HG03558 (cell line): ENCODE measurements around the gene BEGAIN.

Experiments used
- ATAC-seq: cut with Tn5 transposase; IDR thresholded peaks from one replicate; pipeline ENCODE4 v1.9.1; 2021; ENCODE audit warnings: moderate number of reproducible peaks; ENCODE audit not compliant: unreplicated experiment; ENCODE audit errors: extremely low read depth

Gene BEGAIN

DNA sequence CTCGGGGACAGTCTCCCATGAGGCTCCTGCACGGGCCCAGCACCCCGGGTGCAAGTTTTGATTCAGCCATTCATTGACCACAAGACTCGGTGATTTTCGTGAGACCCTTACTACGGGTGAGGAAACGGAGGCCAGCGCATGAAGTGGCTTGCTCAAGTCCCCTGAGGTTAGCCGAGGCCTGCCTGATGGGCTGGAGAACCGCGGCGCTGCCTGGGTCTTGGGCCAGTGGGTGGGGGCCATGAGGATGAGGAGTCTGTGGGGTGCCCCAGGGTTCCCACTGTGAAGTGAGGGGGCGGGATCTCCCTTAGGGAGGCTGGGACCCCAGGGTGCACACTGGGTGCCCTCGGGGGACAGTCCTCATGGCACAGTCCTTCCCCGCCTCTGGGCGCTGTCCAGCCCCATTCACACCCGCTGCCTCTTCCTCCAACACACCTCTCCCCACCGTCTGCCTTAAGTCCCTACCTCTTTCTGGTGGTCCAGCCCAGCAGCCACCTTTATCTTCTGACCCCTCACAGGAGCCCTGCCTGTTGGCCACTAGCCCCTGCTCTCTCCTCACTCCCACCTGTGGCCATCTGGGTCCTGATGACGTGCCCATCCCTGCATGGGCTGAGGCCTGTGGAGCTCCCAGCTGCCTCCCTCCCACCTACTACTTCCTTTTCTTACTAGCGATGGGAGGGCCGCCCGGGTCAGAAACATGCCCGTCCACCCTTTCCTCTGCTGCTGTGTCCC, 16.3 kb downstream of the BEGAIN start:
- ATAC-seq, result no peak

DNA sequence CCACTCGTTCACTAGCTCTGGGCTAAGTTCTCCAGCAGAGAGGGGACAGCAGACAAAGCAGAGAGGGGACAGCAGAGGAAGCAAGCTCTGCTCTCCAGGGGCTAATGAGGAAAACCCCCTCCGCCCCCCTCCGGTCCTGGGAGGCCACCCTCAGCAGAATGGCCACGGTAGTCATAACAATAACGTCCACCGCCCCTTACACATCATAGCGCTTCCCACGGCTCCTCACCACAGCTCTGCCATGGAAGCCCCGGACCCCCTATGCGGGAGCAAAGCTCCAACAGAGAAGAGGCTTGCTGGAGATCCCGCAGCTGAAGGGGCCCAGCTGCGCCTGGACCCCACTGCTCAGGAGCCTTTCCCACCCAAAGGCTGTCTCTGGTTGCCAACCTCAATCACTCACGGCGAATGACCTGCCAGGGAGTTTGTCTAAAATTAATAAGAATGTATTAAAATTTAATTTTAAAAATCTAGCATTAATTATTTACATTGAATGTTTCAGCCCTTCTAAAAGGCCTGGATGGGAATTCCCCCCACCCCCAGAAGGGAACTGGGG, 17.4 kb downstream of the BEGAIN start:
- no peak for ATAC-seq

DNA sequence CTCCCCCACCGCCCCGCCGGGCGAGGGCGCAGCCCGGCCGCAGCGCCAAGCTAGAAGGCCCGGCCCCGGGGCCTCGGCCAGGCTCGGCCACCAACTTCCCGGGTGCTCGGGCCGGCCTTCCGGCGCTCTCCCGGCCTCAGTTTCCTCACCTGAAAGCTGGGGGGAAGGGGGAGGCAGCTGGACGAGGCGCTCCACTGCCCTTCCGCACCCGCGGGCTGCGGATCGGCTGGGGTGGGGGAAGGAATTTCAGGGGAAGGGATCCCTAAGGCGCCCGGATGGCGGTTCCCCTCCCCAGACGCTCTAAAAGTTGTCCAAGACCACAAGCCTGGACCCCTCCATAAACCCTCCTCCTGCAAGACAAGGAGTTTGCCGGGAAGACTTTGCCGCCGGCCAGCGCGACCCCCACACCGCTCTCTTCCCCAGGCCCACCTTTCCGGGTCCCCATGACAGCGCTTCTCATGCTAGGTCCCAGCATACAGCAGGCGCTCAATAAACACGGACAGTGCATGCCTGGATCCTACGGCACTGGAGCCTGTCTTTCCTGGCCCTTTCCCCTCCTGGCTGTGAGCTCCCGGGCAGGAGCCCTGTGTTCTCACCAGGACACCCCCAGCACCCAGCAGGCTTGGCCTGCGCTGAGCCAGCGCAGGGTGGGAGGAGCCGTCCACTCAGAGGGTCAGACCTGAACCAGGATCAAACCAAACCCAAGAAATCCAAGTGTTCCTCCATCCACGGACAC, 18.1 kb downstream of the BEGAIN start:
- ATAC-seq, result no peak

GRCh38 chr14:100568164-100568997, 18.8 kb downstream of the BEGAIN start:
- no peak for ATAC-seq

GRCh38 chr14:100567877-100568163, 19.4 kb downstream of the BEGAIN start:
- ATAC-seq, result no peak

GRCh38 chr14:100567009-100567876, 20.0 kb downstream of the BEGAIN start:
- no peak for ATAC-seq

DNA sequence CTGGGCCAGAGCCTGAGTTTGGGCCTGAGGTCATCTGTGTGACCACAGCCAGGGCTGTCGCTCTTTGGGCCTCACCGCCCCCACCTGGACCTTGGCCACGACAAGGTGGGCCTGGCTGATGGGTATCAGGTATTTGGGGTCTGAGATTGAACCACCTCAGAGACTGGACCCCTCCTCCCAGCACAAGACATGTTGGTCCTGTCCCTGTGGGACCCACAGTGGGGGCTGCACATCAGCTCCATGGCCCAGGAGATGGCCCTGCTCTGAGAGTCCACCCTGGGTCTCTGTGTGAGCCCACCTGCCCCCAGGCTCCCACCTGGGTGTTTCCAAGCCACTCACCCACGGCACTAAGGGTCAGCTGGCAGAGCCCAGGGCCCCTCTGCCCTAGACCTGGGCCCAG, 20.6 kb downstream of the BEGAIN start:
- ATAC-seq, result no peak

GRCh38 chr14:100566119-100566518, 21.1 kb downstream of the BEGAIN start:
- ATAC-seq, result no peak

GRCh38 chr14:100565650-100566049, 21.6 kb downstream of the BEGAIN start:
- no peak for ATAC-seq

DNA sequence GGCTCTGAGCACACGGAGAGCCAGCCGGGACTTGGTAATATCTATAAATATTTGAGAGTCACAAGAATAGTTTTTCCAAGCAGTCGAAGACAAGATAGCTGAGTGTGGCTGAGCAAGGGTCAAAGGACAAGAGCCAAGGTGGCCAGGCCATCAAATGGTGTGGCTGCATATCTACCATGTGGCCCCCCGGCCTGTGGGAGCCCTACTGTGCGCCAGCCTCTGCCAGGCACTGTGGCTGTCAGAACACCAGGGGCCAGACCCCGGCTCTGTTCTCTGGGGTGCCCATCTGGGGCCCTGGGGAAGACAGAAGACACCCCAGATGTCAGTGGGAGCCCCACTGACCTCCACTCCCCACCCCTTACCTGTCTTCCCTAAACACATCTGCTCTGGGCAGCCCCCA, 22.7 kb downstream of the BEGAIN start:
- ATAC-seq, result no peak

DNA sequence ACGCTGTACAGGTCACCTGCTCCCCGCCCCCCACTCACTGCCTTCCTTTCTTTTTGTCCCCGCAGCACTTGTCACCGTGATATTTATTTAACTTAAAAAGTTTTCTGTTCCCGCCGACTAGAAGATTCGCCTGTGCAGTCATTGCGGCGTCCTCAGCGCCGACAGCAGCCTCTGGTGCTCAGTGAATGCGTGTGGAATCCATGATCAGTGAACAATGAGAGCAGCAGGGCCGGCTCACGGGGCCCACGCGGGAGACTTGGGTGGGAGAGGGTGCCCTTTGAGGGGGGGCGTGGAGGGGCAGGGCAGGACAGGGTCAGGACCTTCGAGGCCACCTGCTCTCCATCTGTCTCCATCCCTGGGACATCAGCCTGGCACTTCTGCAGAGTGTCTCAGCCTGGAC, 24.5 kb downstream of the BEGAIN start:
- ATAC-seq, result no peak

- no peak for ATAC-seq
Measured at GRCh38 chr14:100561005-100561404, 26.2 kb downstream of the BEGAIN start.

GRCh38 chr14:100560471-100560870, 26.7 kb downstream of the BEGAIN start:
- no peak for ATAC-seq

- no peak for ATAC-seq
Measured at GRCh38 chr14:100559455-100559854, 27.8 kb downstream of the BEGAIN start.

DNA sequence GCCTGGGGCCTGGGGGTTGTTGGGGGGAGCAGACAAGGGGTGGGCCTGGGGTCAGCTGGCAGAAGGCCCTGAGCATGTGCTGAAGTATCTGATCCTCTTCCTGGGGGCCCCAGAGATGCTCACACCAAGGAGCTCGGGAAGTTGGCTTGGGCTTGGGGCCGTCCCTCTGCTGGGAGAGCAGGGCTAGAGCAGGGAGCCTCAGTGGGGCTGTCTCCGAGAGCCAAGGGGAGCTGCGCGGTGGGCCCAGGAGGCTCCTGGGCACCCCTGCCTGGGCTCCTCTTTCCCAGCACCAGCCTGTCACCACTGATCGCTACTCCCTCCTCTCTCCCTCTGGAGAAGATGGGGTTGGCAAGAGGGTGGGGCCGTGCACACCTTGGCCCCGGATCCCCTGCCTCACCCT, 28.3 kb downstream of the BEGAIN start:
- ATAC-seq, result no peak

GRCh38 chr14:100558226-100558625, 29.0 kb downstream of the BEGAIN start:
- no peak for ATAC-seq

- no peak for ATAC-seq
Measured at GRCh38 chr14:100557658-100558057, 29.6 kb downstream of the BEGAIN start.

DNA sequence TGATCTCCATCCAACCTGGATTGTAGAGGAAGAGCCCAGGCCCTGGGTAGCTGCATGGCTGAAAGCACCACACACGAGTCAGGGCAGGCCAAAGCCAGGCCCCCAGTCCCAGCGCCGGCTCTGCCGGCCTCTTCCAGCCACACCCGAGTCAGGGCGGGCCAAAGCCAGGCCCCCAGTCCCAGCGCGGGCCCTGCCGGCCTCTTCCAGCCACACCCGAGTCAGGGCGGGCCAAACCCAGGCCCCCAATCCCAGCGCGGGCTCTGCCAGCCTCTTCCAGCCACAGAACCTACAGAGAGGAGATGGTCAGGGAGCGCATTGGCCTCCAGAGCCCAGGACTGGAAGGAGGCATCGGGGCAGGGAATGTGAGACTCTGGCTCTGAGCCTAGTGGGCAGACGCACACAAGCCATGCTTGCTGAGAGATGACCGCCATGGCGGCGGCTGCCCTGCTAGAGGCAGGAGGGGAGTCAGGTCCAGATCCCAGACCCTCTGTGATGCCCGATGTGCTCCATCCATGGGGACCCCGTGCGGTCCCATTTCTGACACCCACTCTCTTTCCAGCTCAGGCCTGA, 30.2 kb downstream of the BEGAIN start:
- no peak for ATAC-seq

DNA sequence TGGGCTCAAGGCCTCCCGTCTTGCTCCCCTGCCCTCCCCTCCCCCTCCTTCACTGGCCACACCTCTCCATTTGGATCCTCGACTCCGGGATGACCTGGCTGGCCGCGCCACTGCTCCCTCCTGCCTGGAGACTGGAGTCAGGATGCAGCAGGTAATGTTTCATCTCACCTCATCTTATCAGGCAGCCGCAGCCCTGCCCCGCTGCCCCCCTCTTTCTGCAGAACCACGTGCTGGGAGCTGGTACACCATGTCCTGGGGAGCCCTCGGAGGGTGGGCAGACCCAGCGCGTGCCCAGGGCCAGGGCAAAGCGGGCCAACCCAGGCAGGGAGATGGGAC, 31.1 kb downstream of the BEGAIN start:
- no peak for ATAC-seq
